CD4-positive, CD25-positive, alpha-beta regulatory T cell (primary cell): ENCODE results near the gene PCSK6. TPM values are rescaled to one million over a fixed set of nuclear protein-coding genes. Genes with fewer than 3 reads are reported as not detected.

ENCODE experiments used
- ATAC-seq, 2 donors: fragments of 150-1000 bp; cut with Tn5 transposase; one replicate each; pipeline ENCODE4 v1.10.0; 2021; ENCODE audit warnings: low read depth in 2 of 2, moderate number of reproducible peaks in 2 of 2, moderate library complexity in 1 of 2
- DNase-seq, 3 donors: peaks; one replicate each; pipeline versions ENCODE4 v3.0.0 to v3.0.0-alpha.2; 2012 to 2022; ENCODE audit warnings: mixed read lengths in 1 of 3
- H3K27ac ChIP-seq: one replicate; pipeline ENCODE4 v1.7.0; 2013; ENCODE audit warnings: mild to moderate bottlenecking, low read length; ENCODE audit not compliant: insufficient read depth, poor library complexity, severe bottlenecking
- H3K27me3 ChIP-seq: one replicate; pipeline ENCODE4 v1.7.0; 2013; ENCODE audit warnings: low read length; ENCODE audit not compliant: control insufficient read depth, insufficient read depth
- H3K36me3 ChIP-seq: one replicate; pipeline ENCODE4 v1.7.0; 2013; ENCODE audit warnings: mild to moderate bottlenecking, low read length, moderate library complexity; ENCODE audit not compliant: control insufficient read depth, insufficient read depth
- H3K4me1 ChIP-seq: 2 replicates; pipeline ENCODE4 v1.7.0; 2013; ENCODE audit warnings: mild to moderate bottlenecking, low read length; ENCODE audit not compliant: insufficient read depth, control insufficient read depth, poor library complexity, severe bottlenecking
- H3K4me3 ChIP-seq: one replicate; pipeline ENCODE4 v1.7.0; 2013; ENCODE audit warnings: low read depth, mild to moderate bottlenecking, low read length, moderate library complexity
- H3K9me3 ChIP-seq, 2 experiments: 1 replicate in 1 of 2; 2 replicates in 1 of 2; pipeline ENCODE4 v1.7.0; 2013; ENCODE audit warnings: low read length in 2 of 2, mild to moderate bottlenecking in 1 of 2, moderate library complexity in 1 of 2; ENCODE audit not compliant: control insufficient read depth in 2 of 2
- H3K27ac Mint-ChIP-seq, 3 donors: one replicate each; pipeline ENCODE4 v1.8.0; 2020 to 2022; ENCODE audit warnings: mild to moderate bottlenecking in 3 of 3, mixed read lengths in 3 of 3, moderate library complexity in 2 of 3
- H3K27me3 Mint-ChIP-seq: one replicate; pipeline ENCODE4 v1.8.0; 2022; ENCODE audit warnings: mild to moderate bottlenecking, mixed read lengths
- H3K36me3 Mint-ChIP-seq: one replicate; pipeline ENCODE4 v1.8.0; 2020; ENCODE audit warnings: mixed read lengths
- H3K4me1 Mint-ChIP-seq, 4 donors: one replicate each; pipeline ENCODE4 v1.8.0; 2020 to 2022; ENCODE audit warnings: mixed read lengths in 4 of 4, mild to moderate bottlenecking in 1 of 4
- H3K4me3 Mint-ChIP-seq, 4 donors: one replicate each; pipeline ENCODE4 v1.8.0; 2020 to 2022; ENCODE audit warnings: mild to moderate bottlenecking in 4 of 4, mixed read lengths in 4 of 4, moderate library complexity in 3 of 4
- H3K9me3 Mint-ChIP-seq, 7 donors: one replicate each; pipeline ENCODE4 v1.8.0; 2020 to 2022; ENCODE audit warnings: mixed read lengths in 7 of 7, mild to moderate bottlenecking in 3 of 7, moderate library complexity in 2 of 7
- polyA plus RNA-seq, 4 donors: library from polyadenylated mRNA; unstranded; fragments of 300-500 nt; fragmentation: Illumina TruSeq; gene quantifications; one replicate each; pipeline ENCODE4 v1.2.3, GENCODE V29; 2021
- total RNA-seq: library from RNA; stranded (reverse); gene quantifications from one replicate; pipeline ENCODE4 v1.2.3, GENCODE V29; 2022

Gene PCSK6
- total and polyA plus RNA-seq, 5 donors from 2014 or later: 0.07 to 1.1 (median 0.22) TPM; not detected in 1

GRCh38 chr15:101447168-101447533, 42.4 kb downstream of the PCSK6 start:
- Histone ChIP-seq H3K36me3 (no peaks in the 10 kb centered on the region), H3K27me3 (no peaks in the 10 kb centered on the region), H3K27ac (no peak overlapping the region), H3K4me3 (no peak overlapping the region), H3K4me1 (no peaks in the 10 kb centered on the region), H3K9me3 (no peaks in the 10 kb centered on the region)
- Mint-ChIP-seq H3K4me1 (no peaks in the 10 kb centered on the region), H3K27me3 (peaks cover 14% of the 10 kb centered on the region), H3K9me3 (no peaks in the 10 kb centered on the region), H3K36me3 (no peaks in the 10 kb centered on the region), H3K4me3 (no peak overlapping the region), H3K27ac (no peak overlapping the region)
- DNase-seq (no peak), ATAC-seq (no peak)

- ATAC-seq: no peak
- Histone ChIP-seq H3K4me3 (no peak overlapping the region), H3K4me1 (no peaks in the 10 kb centered on the region), H3K27ac (no peak overlapping the region), H3K27me3 (no peaks in the 10 kb centered on the region), H3K36me3 (no peaks in the 10 kb centered on the region), H3K9me3 (no peaks in the 10 kb centered on the region)
- Mint-ChIP-seq H3K27ac (no peak overlapping the region), H3K9me3 (no peaks in the 10 kb centered on the region), H3K36me3 (no peaks in the 10 kb centered on the region), H3K4me3 (no peak overlapping the region), H3K27me3 (peaks cover 14% of the 10 kb centered on the region), H3K4me1 (peaks cover 0 to 2% (median 0%) of the 10 kb centered on the region in 4 donors)
- DNase-seq: no peak
These were observed 42.9 kb downstream of the PCSK6 start for GRCh38 chr15:101446518-101447167.

DNA sequence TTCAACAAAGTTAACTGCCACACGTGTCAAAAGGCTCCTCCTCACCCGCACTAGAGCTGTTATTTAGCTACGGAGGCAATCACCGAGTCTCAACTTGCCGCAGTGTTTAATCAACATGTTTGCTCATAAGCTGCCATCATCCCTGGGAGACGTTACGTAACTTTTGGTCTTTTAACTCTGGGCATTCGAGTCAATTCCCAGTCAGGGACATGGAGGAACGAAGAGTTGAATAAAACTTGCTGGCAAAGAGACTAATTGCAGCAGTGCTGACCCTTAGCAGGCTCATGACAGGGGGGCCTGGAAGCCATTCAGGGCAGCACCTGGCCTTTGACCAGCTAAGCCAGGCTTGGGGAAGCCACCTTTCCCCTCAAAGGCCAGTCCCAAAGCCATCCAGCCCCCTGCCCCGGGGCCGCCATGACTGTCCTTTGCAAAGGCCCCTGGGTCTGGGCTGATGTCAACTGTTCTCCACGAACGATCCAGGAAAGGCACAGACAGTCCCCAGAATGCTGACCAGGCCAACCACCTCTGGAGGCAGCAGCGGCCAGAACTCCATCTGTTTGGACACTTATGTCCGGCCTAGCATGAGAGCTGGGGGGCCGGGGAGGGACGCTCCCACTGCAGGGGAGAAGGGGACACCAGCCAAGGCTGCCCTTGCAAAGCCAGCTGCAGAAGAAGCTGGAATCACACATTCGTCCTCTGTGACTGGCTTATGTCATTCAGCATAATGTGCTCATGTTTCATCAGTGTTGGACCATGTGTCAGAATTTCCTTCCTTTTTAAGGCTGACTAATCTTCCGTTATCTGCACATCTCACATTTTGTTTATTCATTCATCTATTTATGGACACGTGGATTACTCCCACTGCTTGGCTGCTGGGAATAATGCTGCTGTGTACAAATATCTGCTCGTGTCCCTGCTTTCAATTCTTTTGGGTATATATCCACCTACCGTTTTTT, 43.7 kb downstream of the PCSK6 start:
- Histone ChIP-seq H3K9me3 (no peaks in the 10 kb centered on the region), H3K27me3 (no peaks in the 10 kb centered on the region), H3K4me1 (no peaks in the 10 kb centered on the region), H3K27ac (no peak overlapping the region), H3K4me3 (no peak overlapping the region), H3K36me3 (no peaks in the 10 kb centered on the region)
- Mint-ChIP-seq H3K27me3 (peaks cover 13% of the 10 kb centered on the region), H3K9me3 (no peaks in the 10 kb centered on the region), H3K36me3 (no peaks in the 10 kb centered on the region), H3K27ac (no peak overlapping the region), H3K4me3 (no peak overlapping the region), H3K4me1 (peaks cover 0 to 4% (median 0%) of the 10 kb centered on the region in 4 donors)
- DNase-seq (no peak), ATAC-seq (no peak)

DNA sequence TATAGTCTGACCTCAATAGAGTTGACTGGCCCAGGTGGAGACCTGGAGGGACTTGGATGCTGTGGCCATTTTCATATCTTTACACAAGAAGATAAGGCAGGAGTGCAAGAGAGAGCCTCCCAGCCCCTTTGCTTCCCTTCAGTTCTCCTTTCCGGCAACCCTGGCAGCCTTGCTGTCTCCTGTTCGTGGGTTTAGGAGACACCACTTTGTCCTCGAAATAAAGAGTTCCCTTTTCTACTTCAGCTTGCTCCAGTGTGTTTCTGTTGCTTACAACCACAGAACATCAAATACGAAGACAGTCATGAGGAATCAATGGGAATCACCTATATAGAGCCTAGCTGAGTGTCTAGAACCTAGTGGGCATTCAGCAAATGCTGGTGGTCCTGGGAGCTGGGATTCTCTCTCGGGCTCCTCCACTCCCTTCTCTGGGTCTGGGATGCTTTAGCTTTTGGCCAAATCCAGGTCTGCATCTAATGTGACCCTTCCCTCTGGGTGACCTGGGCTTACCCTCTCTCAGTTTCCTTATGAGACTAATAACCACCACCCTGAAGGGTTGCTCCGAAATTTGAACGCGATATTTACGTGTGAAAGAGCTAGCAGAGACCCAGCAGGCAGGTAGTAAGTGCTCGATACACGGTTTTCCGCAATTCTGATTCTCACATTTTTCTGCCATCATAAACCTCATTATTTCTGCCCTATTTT, 44.5 kb downstream of the PCSK6 start:
- no peak overlapping the region for H3K27ac Mint-ChIP-seq
- Histone ChIP-seq H3K4me3 (no peak overlapping the region), H3K4me1 (no peaks in the 10 kb centered on the region), H3K36me3 (no peaks in the 10 kb centered on the region), H3K27me3 (peaks cover 2% of the 10 kb centered on the region), H3K27ac (no peak overlapping the region), H3K9me3 (no peaks in the 10 kb centered on the region)
- ATAC-seq (no peak), DNase-seq (no peak)
- H3K4me1 Mint-ChIP-seq: peaks cover 0 to 4% (median 0%) of the 10 kb centered on the region in 4 donors
- no peaks in the 10 kb centered on the region for H3K9me3 Mint-ChIP-seq
- no peaks in the 10 kb centered on the region for H3K36me3 Mint-ChIP-seq
- peaks cover 9% of the 10 kb centered on the region for H3K27me3 Mint-ChIP-seq
- H3K4me3 Mint-ChIP-seq: no peak overlapping the region

- Mint-ChIP-seq H3K27ac (no peak overlapping the region), H3K9me3 (no peaks in the 10 kb centered on the region), H3K27me3 (peaks cover 9% of the 10 kb centered on the region), H3K36me3 (no peaks in the 10 kb centered on the region), H3K4me3 (no peak overlapping the region), H3K4me1 (peaks cover 0 to 4% (median 0%) of the 10 kb centered on the region in 4 donors)
- H3K4me1 ChIP-seq: no peaks in the 10 kb centered on the region
- H3K4me3 ChIP-seq: no peak overlapping the region
- H3K27me3 ChIP-seq: peaks cover 2% of the 10 kb centered on the region
- H3K27ac ChIP-seq: no peak overlapping the region
- DNase-seq (no peak), ATAC-seq (no peak)
- no peaks in the 10 kb centered on the region for H3K9me3 ChIP-seq
- H3K36me3 ChIP-seq: no peaks in the 10 kb centered on the region
These were observed 45.5 kb downstream of the PCSK6 start for GRCh38 chr15:101444015-101444414.

GRCh38 chr15:101442272-101442671, 47.2 kb downstream of the PCSK6 start:
- H3K27me3 ChIP-seq: peaks cover 2% of the 10 kb centered on the region
- no peaks in the 10 kb centered on the region for H3K9me3 ChIP-seq
- DNase-seq: no peak
- no peak overlapping the region for H3K4me3 ChIP-seq
- H3K4me1 Mint-ChIP-seq: peaks cover 0 to 4% (median 0%) of the 10 kb centered on the region in 4 donors
- H3K36me3 Mint-ChIP-seq: no peaks in the 10 kb centered on the region
- H3K9me3 Mint-ChIP-seq: no peaks in the 10 kb centered on the region
- H3K36me3 ChIP-seq: no peaks in the 10 kb centered on the region
- H3K4me1 ChIP-seq: no peaks in the 10 kb centered on the region
- no peak overlapping the region for H3K4me3 Mint-ChIP-seq
- peaks cover 14% of the 10 kb centered on the region for H3K27me3 Mint-ChIP-seq
- H3K27ac Mint-ChIP-seq: no peak overlapping the region
- H3K27ac ChIP-seq: no peak overlapping the region
- ATAC-seq: no peak

- Mint-ChIP-seq H3K4me3 (no peak overlapping the region), H3K36me3 (no peaks in the 10 kb centered on the region), H3K27ac (no peak overlapping the region), H3K9me3 (no peaks in the 10 kb centered on the region), H3K4me1 (peaks cover 0 to 4% (median 0%) of the 10 kb centered on the region in 4 donors), H3K27me3 (peaks cover 14% of the 10 kb centered on the region)
- Histone ChIP-seq H3K9me3 (no peaks in the 10 kb centered on the region), H3K4me3 (no peak overlapping the region), H3K27ac (no peak overlapping the region), H3K4me1 (no peaks in the 10 kb centered on the region), H3K36me3 (no peaks in the 10 kb centered on the region), H3K27me3 (peaks cover 2% of the 10 kb centered on the region)
- ATAC-seq (no peak), DNase-seq (peak in 1 of 3 donors; percentile 44)
These were observed 47.8 kb downstream of the PCSK6 start for GRCh38 chr15:101441696-101442095.
